22Rv1 (cell line): Measurements from ENCODE around the gene ETV3L.

Experiments
- CTCF ChIP-seq: fragments of 450-650 bp; IDR thresholded peaks from 2 replicates; pipeline ENCODE4 v1.5.1; 2017; ENCODE audit warnings: mild to moderate bottlenecking
- ZFX ChIP-seq: fragments of 450-650 bp; IDR thresholded peaks from 2 replicates; pipeline ENCODE4 v1.6.1; 2017; ENCODE audit warnings: antibody characterized with exemption, borderline replicate concordance

- TF ChIP-seq CTCF (no peak), ZFX (no peak)
Observed at GRCh38 chr1:157131281-157131680, 31.7 kb upstream of the ETV3L start.
